Breast epithelium (tissue), 4 donors: ENCODE data around the gene MEF2D. TPM values are rescaled to one million over a fixed set of nuclear protein-coding genes. Genes with fewer than 3 reads are reported as not detected.

Experiments
- DNase-seq, 2 donors: peaks; one replicate each; pipeline ENCODE4 v3.0.0-alpha.2; 2019; ENCODE audit warnings: low spot score in 2 of 2
- H3K27ac ChIP-seq, 2 donors: fragments of 200-600 bp; sonication (generic) in 1 of 2; one replicate each; pipeline ENCODE4 v1.5.1; 2016 to 2019; ENCODE audit warnings: mild to moderate bottlenecking in 1 of 2
- H3K27me3 ChIP-seq, 2 donors: fragments of 200-600 bp; sonication (generic) in 1 of 2; one replicate each; pipeline versions ENCODE4 v1.5.1 to v1.6.0; 2017 to 2019; ENCODE audit warnings: control low read depth in 1 of 2, mild to moderate bottlenecking in 1 of 2
- H3K36me3 ChIP-seq: fragments of 200-600 bp; one replicate; pipeline ENCODE4 v1.5.1; 2019
- H3K4me1 ChIP-seq, 2 donors: fragments of 200-600 bp; sonication (generic); one replicate each; pipeline ENCODE4 v1.5.1; 2016 to 2019; ENCODE audit warnings: control low read depth in 1 of 2
- H3K4me3 ChIP-seq, 3 donors: fragments of 200-600 bp; sonication (generic); 1 replicate in 2 of 3; 2 replicates in 1 of 3; pipeline ENCODE4 v1.5.1; 2016 to 2019; ENCODE audit warnings: mild to moderate bottlenecking in 3 of 3, moderate library complexity in 2 of 3
- H3K9me3 ChIP-seq, 2 donors: fragments of 200-600 bp; sonication (generic) in 1 of 2; one replicate each; pipeline ENCODE4 v1.5.1; 2016 to 2019; ENCODE audit warnings: control low read depth in 1 of 2
- CTCF ChIP-seq, 3 donors: fragments of 450-650 bp; IDR thresholded peaks; one replicate each; pipeline ENCODE4 v1.5.1; 2016 to 2017; ENCODE audit warnings: antibody characterized with exemption in 3 of 3, mild to moderate bottlenecking in 3 of 3, moderate library complexity in 3 of 3
- POLR2A ChIP-seq: fragments of 450-650 bp; IDR thresholded peaks from one replicate; pipeline ENCODE4 v1.6.1; 2016; ENCODE audit warnings: antibody characterized with exemption, mild to moderate bottlenecking, moderate library complexity
- POLR2AphosphoS5 ChIP-seq, 3 donors: sonication (generic); formaldehyde crosslinking; IDR thresholded peaks; one replicate each; pipeline ENCODE4 v1.6.1; 2017; ENCODE audit warnings: antibody characterized with exemption in 3 of 3
- intact Hi-C: fragments of 100-400 bp; cut with DNase I; formaldehyde crosslinking; loops from one replicate; pipeline ENCODE4 v1.15.1; 2023; ENCODE audit warnings: low total_unique reads
- total RNA-seq, 3 donors: library from RNA; depleted of rRNA; stranded (reverse); fragments of >200 nt; gene quantifications; one replicate each; pipeline ENCODE4 v1.1.0, GENCODE V29; 2016

The MEF2D gene
- 10 to 100 TPM; 25.8 to 34.9 (median 32.1) TPM for total RNA-seq

DNA sequence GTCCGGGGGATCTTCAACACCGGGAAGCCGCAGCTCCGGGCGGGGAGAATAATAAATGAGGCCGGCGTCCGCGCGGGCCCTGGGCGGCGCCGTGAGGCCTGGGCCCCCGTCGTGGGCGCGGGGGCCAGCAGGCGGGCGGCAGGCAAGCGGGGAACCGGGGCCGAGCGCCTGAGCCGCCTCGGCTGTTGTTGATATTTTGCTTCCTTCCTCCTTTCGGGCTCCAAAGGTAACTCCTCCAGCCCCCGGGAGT, at the start of gene MEF2D:
TSS of gene MEF2D (minus strand) at position 233 of the 250 bp plus-strand sequence. CDS start 17,483 bp downstream, outside the sequence.
- intact Hi-C loops = no loop called here
- Histone ChIP-seq H3K4me1 (peaks cover 13 to 49% of the 10 kb centered on the region in 2 donors), H3K9me3 (no peaks in the 10 kb centered on the region), H3K4me3 (peak within 1 kb of the TSS; percentile 90 to 98 (median 94)), H3K36me3 (no peaks in the 10 kb centered on the region), H3K27me3 (no peaks in the 10 kb centered on the region), H3K27ac (peak within 1 kb of the TSS; percentile 98 to 100)
- no peak for TF ChIP-seq CTCF (IDR thresholded peaks at IDR 0.05)
- TF ChIP-seq POLR2A = no peak
- no peak for DNase-seq

DNA sequence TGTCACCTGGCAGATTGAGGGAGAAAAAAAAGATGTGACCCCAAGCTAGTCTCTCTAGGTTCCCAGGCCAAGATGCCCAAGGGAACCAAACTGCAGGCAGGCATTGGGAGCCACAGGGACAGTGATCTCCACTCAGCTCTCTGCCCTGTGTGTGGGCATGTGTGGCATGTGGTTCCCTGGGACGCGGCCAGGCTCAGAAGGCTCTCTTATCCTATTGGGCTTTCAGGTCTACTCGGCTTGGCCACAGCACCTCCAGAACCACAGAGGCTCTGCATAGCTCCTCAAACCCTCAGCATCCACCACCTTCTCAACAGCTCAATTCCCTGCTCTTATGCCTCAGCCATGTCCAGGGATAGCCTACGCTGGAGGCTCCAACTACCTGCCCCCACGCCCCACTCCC, 49.8 kb upstream of the MEF2D start:
- Histone ChIP-seq H3K4me1 (no peaks in the 10 kb centered on the region), H3K9me3 (no peaks in the 10 kb centered on the region), H3K36me3 (no peaks in the 10 kb centered on the region), H3K27ac (no peak overlapping the region), H3K4me3 (no peak overlapping the region), H3K27me3 (no peaks in the 10 kb centered on the region)
- intact Hi-C loops = no loop called here
- TF ChIP-seq POLR2AphosphoS5 (IDR thresholded peaks at IDR 0.05) (no peak), POLR2A (no peak), CTCF (IDR thresholded peaks at IDR 0.05) (no peak)
- DNase-seq = no peak

- no peaks in the 10 kb centered on the region for H3K36me3 ChIP-seq
- H3K27ac ChIP-seq = no peak overlapping the region
- no peaks in the 10 kb centered on the region for H3K4me1 ChIP-seq
- H3K9me3 ChIP-seq = no peaks in the 10 kb centered on the region
- intact Hi-C loops = no loop called here
- TF ChIP-seq CTCF (IDR thresholded peaks at IDR 0.05) (no peak), POLR2A (no peak), POLR2AphosphoS5 (IDR thresholded peaks at IDR 0.05) (no peak)
- H3K4me3 ChIP-seq = no peak overlapping the region
- no peaks in the 10 kb centered on the region for H3K27me3 ChIP-seq
- DNase-seq = no peak
Measured at GRCh38 chr1:156549831-156550230, 49.3 kb upstream of the MEF2D start.

GRCh38 chr1:156549390-156549789, 48.8 kb upstream of the MEF2D start:
- no peak for DNase-seq
- intact Hi-C loops = no loop called here
- Histone ChIP-seq H3K27ac (no peak overlapping the region), H3K4me1 (no peaks in the 10 kb centered on the region), H3K9me3 (no peaks in the 10 kb centered on the region), H3K4me3 (no peak overlapping the region), H3K36me3 (no peaks in the 10 kb centered on the region), H3K27me3 (no peaks in the 10 kb centered on the region)
- TF ChIP-seq CTCF (IDR thresholded peaks at IDR 0.05) (no peak), POLR2AphosphoS5 (IDR thresholded peaks at IDR 0.05) (no peak), POLR2A (no peak)

- no peak for DNase-seq
- Histone ChIP-seq H3K27ac (no peak overlapping the region), H3K27me3 (no peaks in the 10 kb centered on the region), H3K4me1 (no peaks in the 10 kb centered on the region), H3K36me3 (no peaks in the 10 kb centered on the region), H3K9me3 (no peaks in the 10 kb centered on the region), H3K4me3 (no peak overlapping the region)
- no peak for TF ChIP-seq POLR2A
- no peak for TF ChIP-seq CTCF (IDR thresholded peaks at IDR 0.05)
- TF ChIP-seq POLR2AphosphoS5 (IDR thresholded peaks at IDR 0.05) = no peak
- intact Hi-C loops = no loop called here
Measured at GRCh38 chr1:156547982-156548381, 47.4 kb upstream of the MEF2D start.
